Measurements from ENCODE around the gene CAMK2A.

CAMK2A gene

GRCh38 chr5:150186897-150187296, 102.7 kb downstream of the CAMK2A start:
- TF ChIP-seq CTCF (IDR thresholded peaks at IDR 0.05; ENCODE audit: insufficient read depth, low read depth, low read length, missing control alignments), result no peak
- no peak overlapping the region for H3K4me3 ChIP-seq (ENCODE audit: low read depth, low read length)
- no peak for DNase-seq (ENCODE audit: low read depth)

GRCh38 chr5:150186137-150186536, 103.4 kb downstream of the CAMK2A start:
- no peak overlapping the region for H3K4me3 ChIP-seq (ENCODE audit: low read depth, low read length)
- no peak for TF ChIP-seq CTCF (IDR thresholded peaks at IDR 0.05; ENCODE audit: insufficient read depth, low read depth, low read length, missing control alignments)
- DNase-seq (ENCODE audit: low read depth), result no peak

DNA sequence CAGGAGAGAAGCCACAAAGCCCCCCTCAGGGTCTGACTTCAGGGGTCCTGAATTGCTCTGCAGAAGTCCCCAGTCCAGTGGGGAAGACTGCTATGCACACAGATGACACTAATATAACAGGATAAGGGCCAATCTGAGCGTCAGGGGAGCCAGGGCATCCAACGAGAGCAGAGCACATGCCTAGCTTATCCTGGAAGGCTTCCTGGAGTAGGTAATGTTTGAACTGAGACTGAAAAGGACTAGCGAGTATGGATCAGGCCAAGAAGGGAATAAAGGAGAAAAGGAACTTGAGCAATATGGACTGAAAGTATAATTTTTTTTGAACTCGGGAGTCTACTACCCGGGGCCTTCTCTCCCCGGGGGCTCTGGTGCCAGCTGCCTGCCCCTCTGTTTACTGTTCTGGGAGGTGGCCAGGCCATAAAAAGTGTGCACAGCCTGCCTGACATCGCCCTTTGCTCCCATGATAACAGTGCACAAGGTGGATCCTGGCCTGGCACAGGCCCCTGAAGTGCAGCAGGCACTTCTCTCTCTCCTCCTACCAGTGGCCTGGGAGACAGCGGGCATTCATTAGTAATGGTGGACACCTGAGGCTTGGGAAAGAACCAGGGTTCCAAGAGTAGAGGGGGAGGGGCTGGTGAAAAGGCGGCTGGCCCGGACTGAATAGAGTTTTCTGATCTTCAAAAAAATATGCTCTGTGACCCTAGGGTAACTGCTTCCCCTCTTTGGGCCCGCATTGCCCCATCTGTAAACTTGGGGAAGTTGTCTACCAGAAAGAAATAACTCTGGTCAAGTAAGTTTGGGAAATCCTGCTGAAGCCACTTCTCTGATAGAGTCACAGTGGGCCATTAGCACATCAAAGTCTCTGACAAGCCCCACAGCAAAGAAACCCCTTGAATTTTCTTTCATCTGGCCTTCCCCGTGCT, 104.3 kb downstream of the CAMK2A start:
- H3K4me3 ChIP-seq (ENCODE audit: low read depth, low read length), result no peak overlapping the region
- no peak for DNase-seq (ENCODE audit: low read depth)
- TF ChIP-seq CTCF (IDR thresholded peaks at IDR 0.05; ENCODE audit: insufficient read depth, low read depth, low read length, missing control alignments), result no peak

GRCh38 chr5:150184006-150184405, 105.6 kb downstream of the CAMK2A start:
- TF ChIP-seq CTCF (IDR thresholded peaks at IDR 0.05; ENCODE audit: insufficient read depth, low read depth, low read length, missing control alignments), result no peak
- H3K4me3 ChIP-seq (ENCODE audit: low read depth, low read length), result no peak overlapping the region
- DNase-seq (ENCODE audit: low read depth), result no peak

- no peak for TF ChIP-seq CTCF (IDR thresholded peaks at IDR 0.05; ENCODE audit: insufficient read depth, low read depth, low read length, missing control alignments)
- no peak for DNase-seq (ENCODE audit: low read depth)
- H3K4me3 ChIP-seq (ENCODE audit: low read depth, low read length), result no peak overlapping the region
Observed at GRCh38 chr5:150183436-150183835, 106.1 kb downstream of the CAMK2A start.

DNA sequence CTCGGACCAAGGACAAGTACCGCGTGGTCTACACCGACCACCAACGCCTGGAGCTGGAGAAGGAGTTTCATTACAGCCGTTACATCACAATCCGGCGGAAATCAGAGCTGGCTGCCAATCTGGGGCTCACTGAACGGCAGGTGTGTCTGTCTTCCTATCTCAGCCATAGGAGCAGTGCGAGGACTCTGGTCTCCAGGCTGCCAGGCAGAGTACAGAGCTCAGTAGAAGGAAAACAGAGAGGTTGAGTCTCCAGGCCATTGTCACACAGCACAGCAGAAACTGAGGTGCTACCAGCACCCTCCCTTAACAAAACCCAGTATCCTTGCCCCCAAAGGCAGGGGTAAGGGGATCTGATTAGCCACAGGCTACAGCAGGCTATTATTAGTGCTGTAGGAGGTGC, 106.8 kb downstream of the CAMK2A start:
- H3K4me3 ChIP-seq (ENCODE audit: low read depth, low read length), result no peak overlapping the region
- TF ChIP-seq CTCF (IDR thresholded peaks at IDR 0.05; ENCODE audit: insufficient read depth, low read depth, low read length, missing control alignments), result no peak
- no peak for DNase-seq (ENCODE audit: low read depth)
